H1 (cell line): ENCODE measurements around the gene ROS1. TPM values are rescaled to one million over a fixed set of nuclear protein-coding genes. Genes with fewer than 3 reads are reported as not detected.

Experiments used
- polyA plus RNA-seq, 7 experiments: library from polyadenylated mRNA; depleted of rRNA in 3 of 7; stranded (reverse) in 5 of 7; unstranded in 2 of 7; fragments of >200 nt in 5 of 7; fragments of 200-250 nt in 2 of 7; gene quantifications; 1 replicate in 5 of 7; 2 replicates in 1 of 7; 4 replicates in 1 of 7; pipeline versions ENCODE4 v1.2.1 to v1.2.3, GENCODE V29; 2011 to 2013; ENCODE audit warnings: missing spikeins in 2 of 7, mixed read lengths in 2 of 7
- total RNA-seq: library from RNA; stranded (reverse); fragmentation: NEBNext Ultra II Directional; extraction: Animal tissue kit (Norgen Biotek cat#: 25700); gene quantifications from 2 replicates; pipeline ENCODE4 v1.2.1, GENCODE V29; 2021
- TF ChIP-seq, protein P1 (sequence below), 3 experiments: IDR thresholded peaks; 1 replicate in 2 of 3; 2 replicates in 1 of 3; pipeline versions ENCODE4 v1.5.1 to v1.6.1; 2011; ENCODE audit warnings: low read length in 3 of 3, mild to moderate bottlenecking in 3 of 3, inconsistent platforms in 2 of 3, low read depth in 1 of 3, moderate library complexity in 1 of 3; ENCODE audit not compliant: insufficient read depth in 1 of 3; ENCODE audit errors: control extremely low read depth in 1 of 3

The ROS1 gene
- total and polyA plus RNA-seq, 2 of the 8 experiments (the other 6 are each of a cell fraction or from before 2014, with no cell fraction given) = not detected

DNA sequence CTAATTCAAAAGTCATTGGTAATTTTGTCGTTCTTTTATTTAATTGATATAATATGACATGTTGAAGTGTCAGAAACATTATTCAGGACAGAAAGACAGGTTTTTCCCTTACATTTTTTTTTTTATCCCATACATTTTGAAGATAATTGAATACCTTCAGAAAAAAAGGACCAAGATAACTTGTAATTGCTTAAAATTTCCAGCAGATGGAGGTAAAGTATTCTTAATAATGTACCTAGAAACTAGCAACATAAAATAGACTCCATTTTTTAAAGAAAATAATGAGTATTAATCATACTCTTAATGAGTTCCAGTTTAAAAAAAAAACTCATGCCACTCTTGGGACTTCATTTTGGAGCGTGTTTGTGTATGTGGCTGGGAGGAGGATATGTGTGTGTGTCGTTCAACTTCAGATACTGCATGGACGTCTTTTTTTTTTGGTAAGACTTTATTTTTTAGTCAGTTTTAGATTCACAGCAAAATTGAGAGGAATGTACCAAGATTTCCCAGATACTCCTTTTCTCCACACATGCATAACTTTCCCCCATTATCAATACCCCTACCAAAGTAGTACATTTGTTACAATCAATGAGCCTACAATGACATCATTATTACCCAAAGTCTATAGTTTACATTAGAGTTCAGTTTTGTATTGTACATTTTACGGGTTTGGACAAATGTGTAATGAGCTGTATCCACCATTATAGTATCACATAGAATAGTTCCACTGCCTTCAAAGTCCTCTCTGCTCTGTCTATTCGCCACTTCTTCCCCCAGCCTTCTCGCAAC is 79.4 kb downstream of the ROS1 start (continued):
- TF ChIP-seq, protein P1, sequence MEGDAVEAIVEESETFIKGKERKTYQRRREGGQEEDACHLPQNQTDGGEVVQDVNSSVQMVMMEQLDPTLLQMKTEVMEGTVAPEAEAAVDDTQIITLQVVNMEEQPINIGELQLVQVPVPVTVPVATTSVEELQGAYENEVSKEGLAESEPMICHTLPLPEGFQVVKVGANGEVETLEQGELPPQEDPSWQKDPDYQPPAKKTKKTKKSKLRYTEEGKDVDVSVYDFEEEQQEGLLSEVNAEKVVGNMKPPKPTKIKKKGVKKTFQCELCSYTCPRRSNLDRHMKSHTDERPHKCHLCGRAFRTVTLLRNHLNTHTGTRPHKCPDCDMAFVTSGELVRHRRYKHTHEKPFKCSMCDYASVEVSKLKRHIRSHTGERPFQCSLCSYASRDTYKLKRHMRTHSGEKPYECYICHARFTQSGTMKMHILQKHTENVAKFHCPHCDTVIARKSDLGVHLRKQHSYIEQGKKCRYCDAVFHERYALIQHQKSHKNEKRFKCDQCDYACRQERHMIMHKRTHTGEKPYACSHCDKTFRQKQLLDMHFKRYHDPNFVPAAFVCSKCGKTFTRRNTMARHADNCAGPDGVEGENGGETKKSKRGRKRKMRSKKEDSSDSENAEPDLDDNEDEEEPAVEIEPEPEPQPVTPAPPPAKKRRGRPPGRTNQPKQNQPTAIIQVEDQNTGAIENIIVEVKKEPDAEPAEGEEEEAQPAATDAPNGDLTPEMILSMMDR (IDR thresholded peaks at IDR 0.05; ENCODE audit: control extremely low read depth in 1 of 3, insufficient read depth in 1 of 3, low read depth in 1 of 3, low read length in 3 of 3) = peak in 1 of 3 experiments; percentile 18; a peak in 1 of 4 replicates
